HG03457 (cell line): ENCODE results near the gene THAP4.

Experiments
- ATAC-seq: cut with Tn5 transposase; IDR thresholded peaks from one replicate; pipeline ENCODE4 v1.9.1; 2021; ENCODE audit warnings: moderate number of reproducible peaks; ENCODE audit not compliant: unreplicated experiment

THAP4 gene, protein sequence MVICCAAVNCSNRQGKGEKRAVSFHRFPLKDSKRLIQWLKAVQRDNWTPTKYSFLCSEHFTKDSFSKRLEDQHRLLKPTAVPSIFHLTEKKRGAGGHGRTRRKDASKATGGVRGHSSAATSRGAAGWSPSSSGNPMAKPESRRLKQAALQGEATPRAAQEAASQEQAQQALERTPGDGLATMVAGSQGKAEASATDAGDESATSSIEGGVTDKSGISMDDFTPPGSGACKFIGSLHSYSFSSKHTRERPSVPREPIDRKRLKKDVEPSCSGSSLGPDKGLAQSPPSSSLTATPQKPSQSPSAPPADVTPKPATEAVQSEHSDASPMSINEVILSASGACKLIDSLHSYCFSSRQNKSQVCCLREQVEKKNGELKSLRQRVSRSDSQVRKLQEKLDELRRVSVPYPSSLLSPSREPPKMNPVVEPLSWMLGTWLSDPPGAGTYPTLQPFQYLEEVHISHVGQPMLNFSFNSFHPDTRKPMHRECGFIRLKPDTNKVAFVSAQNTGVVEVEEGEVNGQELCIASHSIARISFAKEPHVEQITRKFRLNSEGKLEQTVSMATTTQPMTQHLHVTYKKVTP

DNA sequence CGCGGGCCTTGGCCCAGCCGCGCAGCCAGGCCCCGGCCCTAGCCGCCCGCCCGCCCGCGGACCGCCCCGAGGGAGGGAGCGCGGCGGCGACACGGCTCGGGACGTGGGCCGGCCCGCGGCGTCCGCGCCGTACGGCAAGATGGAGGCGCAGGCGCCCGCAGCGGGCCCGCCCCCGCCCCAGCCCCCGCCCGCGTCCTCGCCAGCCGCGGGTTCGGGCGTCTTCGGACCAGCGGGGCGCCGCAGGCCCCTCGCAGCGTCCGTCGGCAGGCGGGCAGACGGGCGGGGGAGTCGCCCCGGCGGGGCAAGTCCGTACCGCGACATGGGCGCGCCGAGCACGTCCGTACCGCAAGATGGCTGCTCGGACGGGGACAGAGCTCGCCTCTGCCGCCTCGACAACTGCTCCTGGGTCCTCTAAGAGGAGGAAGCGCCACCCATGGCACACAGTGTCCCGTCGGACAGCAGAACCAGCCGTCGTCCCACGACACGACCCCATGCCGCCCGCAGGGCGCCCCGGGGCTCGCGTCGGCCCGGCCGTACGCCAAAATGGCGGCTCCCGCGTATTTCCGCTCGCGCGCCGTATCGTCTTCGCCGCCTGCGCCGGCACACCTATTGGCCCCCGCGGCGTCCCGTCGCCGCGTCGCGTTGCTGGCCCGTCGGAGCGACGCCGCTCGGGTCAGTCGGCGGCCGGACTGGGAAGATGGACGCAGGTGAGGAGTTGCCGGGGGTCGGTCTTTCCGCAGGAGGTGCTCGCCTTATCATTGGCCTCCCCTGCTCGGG, at the start of gene THAP4, which contains the start of gene ATG4B:
Gene THAP4, minus strand, starts transcription at position 141 of the 777 bp plus-strand sequence. CDS start 141 bp downstream, outside the sequence.
Gene ATG4B, plus strand, starts transcription at position 676 of the 777 bp plus-strand sequence. Its CDS starts 22 bp downstream, at position 698.
- peak; percentile 48 for ATAC-seq

DNA sequence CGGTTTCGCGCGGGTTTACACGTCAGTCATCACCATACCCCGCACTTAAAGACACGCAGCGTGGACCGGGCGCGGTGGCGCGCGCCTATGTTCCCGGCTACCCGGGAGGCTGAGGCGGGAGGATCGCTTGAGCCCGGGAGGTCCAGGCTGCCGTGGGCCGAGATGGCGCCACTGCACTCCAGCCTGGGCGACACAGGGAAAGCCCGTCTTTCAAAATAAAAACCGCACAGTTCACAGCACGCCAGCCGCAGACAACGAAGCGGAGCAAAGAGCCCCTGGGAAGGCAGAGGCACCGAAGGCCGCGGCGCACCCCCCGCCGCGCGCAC, 49.3 kb upstream of the THAP4 start:
- ATAC-seq, result peak; percentile 3

DNA sequence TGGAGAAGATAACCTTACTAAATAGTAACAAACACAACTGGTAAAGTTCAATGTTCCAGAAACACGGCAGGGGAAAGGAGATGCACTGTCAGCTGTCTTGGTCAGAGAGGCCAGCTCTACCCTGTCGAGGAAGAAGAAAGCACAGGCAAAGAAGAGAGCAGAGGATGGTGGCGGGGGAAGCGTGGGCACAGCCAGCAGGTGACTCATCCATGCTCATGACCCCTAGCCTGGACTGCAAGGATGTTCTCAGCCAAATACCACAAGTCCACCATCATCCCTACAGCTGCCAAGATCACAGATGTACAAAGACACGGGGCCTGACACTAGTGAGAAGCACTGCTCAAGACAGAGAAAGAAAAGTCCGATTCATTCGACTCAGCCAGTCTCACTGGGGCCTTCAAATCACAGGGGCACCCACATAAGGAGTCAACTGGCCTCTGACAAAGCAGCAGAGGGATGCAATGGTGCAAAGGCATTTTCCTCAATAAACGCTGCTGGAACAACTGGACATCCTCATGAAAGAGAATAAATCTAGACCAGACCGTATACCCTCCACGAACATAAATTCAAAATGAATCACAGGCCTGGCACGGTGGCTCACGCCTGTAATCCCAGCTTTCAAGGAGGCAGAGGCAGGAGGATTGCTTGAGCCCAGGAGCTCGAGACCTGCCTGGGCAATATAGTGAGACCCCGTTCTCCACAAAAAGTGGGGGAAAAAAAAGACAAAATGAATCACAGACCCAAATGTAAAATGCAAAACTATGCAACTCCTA, 44.1 kb upstream of the THAP4 start:
- no peak for ATAC-seq

DNA sequence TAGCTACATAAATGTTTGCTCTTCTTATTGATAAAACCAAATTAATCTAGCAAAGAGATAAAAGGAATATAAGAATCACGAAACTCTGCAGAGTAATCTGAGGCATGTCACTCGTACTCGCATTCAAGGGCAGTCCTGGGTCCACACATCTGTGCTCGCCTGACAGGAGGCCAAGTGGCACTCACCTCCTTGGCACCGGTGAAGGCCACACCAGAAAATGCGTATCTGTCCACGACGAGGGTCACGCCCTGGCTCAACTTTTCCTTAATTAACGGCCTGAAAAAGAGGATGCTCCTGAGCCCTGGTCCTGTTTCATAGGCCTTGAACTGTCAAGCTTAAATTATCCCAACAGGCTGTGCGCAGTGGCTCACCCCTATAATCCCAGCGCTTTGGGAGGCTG, 43.1 kb upstream of the THAP4 start:
- no peak for ATAC-seq

DNA sequence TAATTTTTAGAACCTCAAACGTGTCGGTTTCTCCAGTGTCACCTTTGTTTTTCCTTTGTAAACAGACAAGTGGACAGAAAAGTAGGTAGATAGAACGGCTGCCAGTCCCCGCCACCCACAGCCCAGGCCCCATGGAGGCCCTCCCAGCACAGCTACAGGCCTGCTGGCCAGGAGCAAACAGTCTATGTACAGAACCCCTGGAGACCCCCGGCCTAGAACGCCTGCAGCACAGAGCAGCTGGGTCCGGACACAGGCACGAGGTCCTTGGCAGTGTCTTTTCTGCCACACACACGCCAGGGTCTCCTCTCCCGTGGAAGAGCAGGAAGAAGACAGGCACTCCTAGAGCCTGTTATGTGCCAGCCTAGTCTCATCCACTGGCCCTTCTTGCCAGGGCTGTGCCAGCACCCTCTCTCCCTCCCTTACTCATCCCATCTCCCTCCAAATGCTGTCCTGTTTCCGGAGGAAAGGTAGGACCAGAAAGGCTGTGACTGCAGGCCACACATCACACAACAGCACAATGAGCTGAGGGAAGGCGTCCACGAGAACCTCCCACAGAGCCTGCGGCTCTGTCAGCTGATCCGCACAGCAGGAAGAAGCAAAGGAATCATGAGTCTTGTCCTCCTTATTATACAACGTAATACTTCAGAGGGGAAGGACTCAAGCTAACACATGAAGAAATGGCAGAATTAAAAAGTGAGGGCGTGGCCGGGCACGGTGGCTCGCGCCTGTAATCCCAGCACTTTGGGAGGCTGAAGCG, 42.0 kb upstream of the THAP4 start:
- ATAC-seq, result no peak

DNA sequence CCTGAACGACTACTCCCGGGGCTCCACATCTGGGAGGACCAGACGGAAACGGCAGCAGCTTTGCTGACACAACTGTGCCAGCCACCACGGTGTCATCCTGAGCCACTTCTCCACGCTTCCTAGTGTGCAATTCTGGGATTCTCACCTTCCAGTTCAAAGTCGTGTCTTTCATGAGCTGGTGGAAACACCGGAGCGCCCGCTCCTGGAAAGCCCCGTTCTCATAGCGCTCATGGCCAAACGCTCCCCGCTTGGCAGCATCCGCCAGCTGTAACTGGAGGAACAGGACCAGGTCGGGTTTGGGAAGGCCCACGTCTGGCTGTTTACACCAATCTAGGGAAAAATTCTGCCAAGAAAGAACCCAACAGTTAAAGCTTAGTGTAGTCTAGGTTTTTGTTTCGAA, 41.3 kb upstream of the THAP4 start:
- no peak for ATAC-seq

DNA sequence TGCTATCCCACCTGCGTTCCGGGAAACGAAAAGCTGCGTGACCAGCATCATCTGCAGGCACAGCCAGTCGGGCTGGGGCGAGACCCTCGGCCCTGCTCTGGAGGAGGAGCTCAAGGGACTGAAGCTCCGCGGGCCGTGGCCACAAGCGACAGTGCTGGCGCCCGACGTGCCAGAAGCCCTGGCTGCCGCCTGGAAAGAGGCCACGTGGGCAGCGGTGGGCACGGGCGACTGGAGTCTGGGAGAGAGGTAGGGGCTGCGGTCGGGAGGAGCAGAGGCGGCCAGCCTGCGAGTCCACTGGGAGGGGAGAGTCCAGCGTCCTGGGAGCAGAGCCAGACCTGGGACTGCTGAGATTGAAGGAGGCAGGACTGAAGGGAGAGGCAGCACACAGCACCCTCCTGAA, 40.4 kb upstream of the THAP4 start:
- ATAC-seq, result no peak

DNA sequence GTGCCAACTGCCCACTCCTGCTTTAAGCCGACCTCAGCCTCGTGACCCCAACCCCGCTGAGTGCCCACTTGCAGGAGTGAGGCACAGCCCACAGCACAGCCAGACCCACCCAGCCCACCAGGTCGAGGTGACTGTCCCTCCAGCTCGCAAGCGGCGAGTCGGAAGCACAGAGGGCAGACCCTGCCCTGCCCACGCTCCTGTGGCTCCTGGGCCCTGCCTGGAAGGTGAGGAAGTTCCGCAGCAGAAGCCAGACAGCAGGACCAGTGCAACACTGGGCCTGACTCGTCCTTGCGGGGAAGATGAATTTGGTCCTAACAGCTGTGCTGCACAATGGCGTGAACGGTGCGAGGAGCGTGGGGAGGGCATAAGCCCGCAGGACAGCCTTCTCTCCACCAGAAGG, 39.7 kb upstream of the THAP4 start:
- no peak for ATAC-seq

DNA sequence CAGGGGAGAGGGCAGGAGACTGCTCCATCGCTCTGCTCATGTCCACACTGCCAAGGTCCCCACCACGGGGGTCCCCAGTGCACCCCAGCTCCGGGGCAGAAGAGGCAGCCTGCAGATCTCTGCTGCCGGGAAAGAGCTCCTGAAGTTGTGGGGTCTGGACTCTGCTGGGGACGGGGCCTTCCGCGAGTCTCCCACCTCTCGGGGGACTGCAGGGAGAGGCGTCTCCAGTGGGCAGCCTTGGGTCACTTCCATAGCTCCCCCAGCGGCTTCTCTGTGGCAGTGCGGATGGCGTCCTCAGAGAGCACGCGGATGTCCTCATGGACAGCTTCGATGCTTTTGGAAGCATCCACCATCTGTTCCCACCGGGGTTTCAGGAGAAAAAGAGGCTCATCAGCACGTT, 38.9 kb upstream of the THAP4 start:
- no peak for ATAC-seq

DNA sequence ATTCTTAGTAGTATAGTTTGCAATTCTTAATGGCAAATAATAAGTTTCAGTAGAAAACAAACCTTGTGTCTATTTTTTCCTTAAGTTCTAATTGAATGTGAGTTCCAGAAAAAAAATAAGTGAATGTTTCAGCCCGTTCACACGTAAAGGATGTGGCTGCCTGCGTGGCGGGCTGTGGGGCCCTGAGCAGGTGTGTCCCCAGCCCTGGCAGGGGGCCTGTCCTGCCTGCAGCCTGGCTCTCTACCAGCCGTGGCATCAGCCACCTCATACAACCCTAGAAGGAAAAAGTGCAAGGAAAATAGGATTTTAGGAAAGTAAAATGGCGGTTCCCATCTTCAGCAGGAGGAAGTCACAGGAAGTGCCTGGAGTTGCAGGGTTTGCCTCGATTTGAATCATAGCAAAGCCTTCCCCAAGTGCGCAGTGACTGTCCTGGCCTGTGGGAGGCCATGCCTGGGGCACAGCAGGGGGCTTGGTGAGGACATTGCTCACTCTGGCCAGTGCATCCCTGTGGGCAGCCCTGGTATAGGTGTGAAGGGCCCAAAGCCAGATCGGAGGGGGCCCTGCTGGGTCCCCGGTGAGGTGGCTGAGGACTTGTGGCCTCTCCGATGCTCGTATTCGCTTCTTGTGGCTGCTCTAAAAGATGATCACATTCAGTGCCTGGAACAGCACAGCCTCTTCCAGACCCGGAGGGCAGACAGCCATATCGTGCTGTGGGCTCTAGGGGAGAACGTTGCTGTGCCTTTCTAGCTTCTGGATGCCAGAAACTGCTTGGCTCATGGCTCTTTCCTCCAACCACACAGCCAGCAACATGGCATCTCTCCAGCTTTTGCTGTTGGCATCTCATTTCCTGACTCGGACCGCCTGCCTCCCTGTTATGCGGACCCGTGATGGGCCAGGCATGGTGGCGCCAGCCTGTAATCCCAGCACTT, 37.1 kb upstream of the THAP4 start:
- no peak for ATAC-seq

DNA sequence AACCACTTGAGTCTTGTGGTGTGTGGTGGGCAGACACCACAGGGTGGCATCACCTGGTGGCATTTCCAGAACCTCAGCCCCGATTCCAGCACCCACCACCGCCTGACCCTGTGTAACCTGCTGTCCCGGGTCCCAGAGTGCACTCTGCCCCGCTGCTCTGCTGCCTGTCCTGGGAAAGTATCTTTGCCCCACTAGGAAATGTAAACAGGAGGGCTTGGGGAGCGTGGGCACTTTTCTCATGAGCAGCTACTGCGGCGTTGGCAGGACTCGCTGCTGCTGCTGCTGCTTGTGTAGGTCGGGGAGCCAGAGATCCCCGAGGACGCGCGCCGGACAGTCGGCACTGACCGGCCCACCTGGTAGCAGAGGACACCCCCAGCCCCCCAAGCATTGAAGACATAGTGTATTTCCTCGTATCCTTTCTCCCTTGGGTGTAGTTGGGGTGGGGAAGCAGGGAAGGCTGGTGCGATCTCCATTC, 36.3 kb upstream of the THAP4 start:
- ATAC-seq, result no peak

DNA sequence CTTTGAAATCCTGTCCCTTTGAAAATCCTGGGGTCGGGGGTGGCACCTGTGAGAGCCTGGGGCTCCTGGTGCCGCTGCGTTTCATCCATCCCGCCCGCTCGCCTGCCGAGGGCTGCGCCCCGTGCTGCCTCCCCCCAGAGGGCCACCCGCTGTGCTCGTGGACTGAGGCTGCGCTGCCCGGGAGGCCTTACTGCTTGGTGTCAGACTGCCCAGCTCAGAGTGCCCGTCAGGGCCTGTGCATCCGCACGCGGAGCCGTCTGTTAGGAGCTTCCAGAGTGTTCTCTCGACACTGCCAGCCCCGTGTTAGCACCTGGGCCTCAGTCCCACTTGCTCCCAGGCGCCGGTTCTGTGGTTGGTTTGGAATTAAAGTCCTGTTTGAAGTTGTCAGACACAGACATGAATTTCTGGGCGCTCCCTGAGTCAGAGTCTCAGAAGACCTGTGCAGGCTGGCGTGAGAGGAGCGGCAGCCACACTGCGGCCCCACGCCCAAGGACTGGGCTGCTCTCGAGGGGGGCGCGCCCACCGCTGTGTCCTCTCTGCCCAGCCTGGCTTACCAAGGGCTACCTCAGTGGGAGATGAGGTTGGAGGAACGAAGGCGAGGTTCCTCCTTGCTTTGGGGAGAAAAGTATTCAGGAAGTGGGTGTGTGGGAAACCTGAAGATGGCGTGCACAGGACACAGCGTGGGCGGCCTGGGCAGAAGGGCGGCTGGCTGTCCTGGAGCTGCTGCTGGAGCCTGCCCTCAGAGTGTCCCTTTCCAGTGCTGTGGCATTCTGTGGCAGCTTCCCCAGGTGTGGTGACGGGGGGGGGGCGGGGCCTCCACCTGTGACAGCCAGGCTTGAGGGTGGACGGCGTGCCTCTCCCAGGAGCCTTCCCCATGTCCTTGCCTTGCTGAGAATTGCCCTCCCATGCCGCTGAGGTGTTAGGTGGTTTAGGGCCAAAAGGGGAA, 35.6 kb upstream of the THAP4 start:
- no peak for ATAC-seq

DNA sequence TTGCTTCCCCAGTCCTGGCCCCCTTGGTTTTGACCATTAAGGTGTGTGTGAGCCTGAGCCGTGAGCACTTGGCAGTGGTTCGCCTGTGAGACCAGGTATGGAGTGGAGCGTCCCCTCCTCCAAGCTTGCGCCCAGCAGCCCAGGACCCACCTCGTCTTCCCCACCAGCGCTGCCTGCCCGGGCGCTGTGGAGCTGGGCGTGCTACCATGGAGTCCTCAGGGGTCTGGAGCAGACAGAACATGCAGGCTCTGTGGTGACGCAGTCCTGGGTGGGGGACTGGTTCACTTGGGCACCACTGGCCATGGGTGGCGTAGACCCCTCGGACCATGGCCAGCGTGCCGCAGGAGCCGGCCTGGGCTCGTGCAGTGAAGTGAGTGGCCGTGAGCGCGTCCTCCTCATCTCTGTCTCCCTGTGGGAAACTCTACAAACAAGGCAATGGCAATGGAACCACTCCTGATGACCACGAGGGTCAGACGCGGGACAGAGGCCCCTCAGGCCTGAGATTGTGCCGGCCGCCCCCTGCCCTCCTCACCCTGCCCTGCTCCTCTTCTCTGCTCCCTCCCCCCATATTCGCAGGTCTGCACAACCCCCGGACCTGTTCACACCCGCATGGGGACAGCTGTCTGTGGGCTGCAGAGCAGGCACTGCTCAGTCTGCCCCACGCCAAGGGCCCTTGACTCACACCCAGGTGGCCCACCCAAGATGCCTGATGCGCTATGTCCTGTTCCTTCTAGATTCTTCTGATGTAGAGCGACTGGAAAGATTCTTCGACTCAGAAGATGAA, 34.7 kb upstream of the THAP4 start:
- ATAC-seq, result no peak

DNA sequence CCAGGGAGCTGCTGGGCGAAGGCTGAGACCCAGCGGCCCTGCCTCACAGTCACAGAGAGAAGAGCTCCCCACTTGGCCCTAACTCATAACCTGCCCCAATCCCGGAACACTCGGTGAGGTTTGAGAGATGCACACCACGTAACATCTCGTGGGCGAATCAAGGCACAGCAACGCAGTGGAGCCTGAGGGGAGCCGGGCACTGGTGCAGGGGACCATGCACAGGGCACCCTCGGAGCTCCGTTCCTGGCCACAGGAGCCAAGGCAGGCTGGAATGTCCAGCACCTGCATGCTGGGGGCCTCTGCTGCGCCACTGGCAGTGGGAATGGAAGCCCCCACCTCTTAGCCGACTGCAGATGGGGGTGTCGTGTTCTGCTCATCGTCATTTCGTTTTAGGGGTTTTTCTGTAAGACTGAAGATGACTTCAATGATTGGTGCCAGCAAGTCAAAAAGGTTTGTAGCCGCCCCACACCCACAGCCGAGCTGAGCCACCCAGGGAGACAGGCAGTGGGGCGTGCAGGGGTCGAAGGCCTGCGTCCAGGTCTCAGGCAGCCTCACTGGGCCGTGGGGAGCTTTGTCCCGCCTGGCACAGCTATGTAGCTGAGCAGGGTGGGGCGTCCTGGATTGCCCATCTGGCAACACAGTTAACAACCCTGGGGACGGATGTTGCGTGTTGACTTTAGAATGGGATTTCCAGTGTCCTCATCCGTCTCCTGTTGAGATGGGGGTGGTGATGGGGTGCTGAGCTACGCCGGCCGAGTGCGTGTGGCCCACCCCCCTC, 33.6 kb upstream of the THAP4 start:
- ATAC-seq, result no peak

DNA sequence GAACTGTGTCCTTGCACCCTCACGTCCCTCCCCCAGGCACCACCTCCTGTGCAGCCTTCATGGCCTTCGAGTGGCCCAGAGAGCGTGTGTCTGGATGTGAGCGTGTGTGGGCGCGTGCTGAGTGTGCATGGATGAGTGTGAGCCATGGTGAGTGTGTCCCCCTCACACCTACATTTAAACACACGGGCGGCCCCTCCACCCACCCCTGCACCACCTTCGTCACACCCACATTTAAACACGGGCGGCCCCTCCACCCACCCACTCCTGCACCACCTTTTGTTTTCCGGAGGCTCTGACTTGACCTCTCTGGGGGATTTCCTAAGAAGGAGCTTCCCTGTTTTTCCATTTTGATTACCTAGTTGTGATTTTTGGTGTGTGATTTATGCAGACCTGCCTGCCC, 31.9 kb upstream of the THAP4 start:
- ATAC-seq, result no peak

DNA sequence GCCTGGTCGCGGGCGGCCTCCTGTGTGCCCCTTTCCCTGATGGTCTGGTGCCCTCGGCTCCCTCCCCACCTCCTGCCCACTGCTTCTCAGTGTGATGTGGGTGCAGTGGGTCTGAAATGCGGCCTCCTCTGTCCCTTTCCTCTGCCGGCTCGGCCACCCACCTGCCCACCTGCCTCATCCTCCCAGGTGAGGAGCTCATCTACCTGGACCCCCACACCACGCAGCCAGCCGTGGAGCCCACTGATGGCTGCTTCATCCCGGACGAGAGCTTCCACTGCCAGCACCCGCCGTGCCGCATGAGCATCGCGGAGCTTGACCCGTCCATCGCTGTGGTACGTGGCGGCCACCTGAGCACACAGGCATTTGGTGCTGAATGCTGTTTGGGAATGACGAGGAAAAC, 31.4 kb upstream of the THAP4 start:
- ATAC-seq, result no peak
